Peyer's patch (tissue), 4 donors: ENCODE results near the gene JUP. TPM values are rescaled to one million over a fixed set of nuclear protein-coding genes. Genes with fewer than 3 reads are reported as not detected.
A peak's percentile ranks its signal among the peaks of the same experiment; 100 is the strongest.

Experiments used
- DNase-seq, 3 donors: peaks; one replicate each; pipeline ENCODE4 v3.0.0-alpha.2; 2017 to 2019
- H3K27ac ChIP-seq, 4 donors: fragments of 200-600 bp; sonication (generic); one replicate each; pipeline ENCODE4 v1.5.1; 2016 to 2019
- H3K27me3 ChIP-seq, 2 donors: fragments of 200-600 bp; sonication (generic); one replicate each; pipeline ENCODE4 v1.5.1; 2019
- H3K36me3 ChIP-seq, 3 donors: fragments of 200-600 bp; sonication (generic); one replicate each; pipeline ENCODE4 v1.5.1; 2016 to 2019
- H3K4me1 ChIP-seq, 4 donors: fragments of 200-600 bp; sonication (generic); one replicate each; pipeline ENCODE4 v1.5.1; 2016 to 2019
- H3K4me3 ChIP-seq, 4 donors: fragments of 200-600 bp; sonication (generic); 1 replicate in 3 of 4; 2 replicates in 1 of 4; pipeline ENCODE4 v1.5.1; 2016 to 2019; ENCODE audit warnings: mild to moderate bottlenecking in 1 of 4
- H3K9me3 ChIP-seq, 4 donors: fragments of 200-600 bp; sonication (generic); one replicate each; pipeline ENCODE4 v1.5.1; 2016 to 2019; ENCODE audit warnings: mild to moderate bottlenecking in 1 of 4
- POLR2A ChIP-seq, 2 donors: fragments of 450-650 bp; IDR thresholded peaks; one replicate each; pipeline ENCODE4 v1.5.1; 2017; ENCODE audit warnings: antibody characterized with exemption in 2 of 2, mild to moderate bottlenecking in 2 of 2, moderate library complexity in 2 of 2
- total RNA-seq, 4 donors: library from RNA; depleted of rRNA; stranded (reverse); fragments of >200 nt; gene quantifications; one replicate each; pipeline ENCODE4 v1.1.0, GENCODE V29; 2016
- TF ChIP-seq, protein P1 (sequence below), 6 experiments: fragments of 450-650 bp in 4 of 6; fragments of 200-600 bp in 2 of 6; sonication (generic) in 1 of 6; IDR thresholded peaks; one replicate each; pipeline ENCODE4 v1.5.1; 2017 to 2019; ENCODE audit warnings: antibody characterized with exemption in 6 of 6, mild to moderate bottlenecking in 3 of 6, moderate library complexity in 1 of 6

The JUP gene
- total RNA-seq, 4 donors from 2014 or later = 229 to 585 (median 505) TPM

DNA sequence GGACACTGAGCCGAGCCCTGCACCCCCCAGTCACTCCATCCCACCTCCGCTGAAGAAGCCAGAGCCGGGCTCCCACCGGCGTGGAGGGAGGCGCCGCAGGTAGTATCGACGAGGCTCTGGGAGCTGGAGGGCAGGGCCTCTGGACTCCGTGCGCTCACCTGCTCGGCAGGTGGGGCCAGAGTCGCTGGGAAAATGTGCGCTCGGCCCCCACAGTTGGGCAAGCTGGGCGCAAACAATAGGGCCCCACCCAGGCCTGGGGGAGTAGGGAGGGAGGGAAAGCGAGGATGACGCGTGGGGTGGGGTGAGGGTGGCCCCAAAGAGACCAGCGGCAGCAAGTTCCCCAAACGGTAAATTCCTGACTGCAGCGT, 668 bp downstream of the JUP start:
- Histone ChIP-seq H3K9me3 (no peaks in the 10 kb centered on the region), H3K27ac (peak overlapping the region; percentile 76 to 99 (median 96)), H3K4me1 (peaks cover 0 to 41% (median 12%) of the 10 kb centered on the region in 4 donors), H3K36me3 (no peaks in the 10 kb centered on the region), H3K4me3 (peak overlapping the region; percentile 59 to 90 (median 76)), H3K27me3 (no peaks in the 10 kb centered on the region)
- TF ChIP-seq, protein P1, sequence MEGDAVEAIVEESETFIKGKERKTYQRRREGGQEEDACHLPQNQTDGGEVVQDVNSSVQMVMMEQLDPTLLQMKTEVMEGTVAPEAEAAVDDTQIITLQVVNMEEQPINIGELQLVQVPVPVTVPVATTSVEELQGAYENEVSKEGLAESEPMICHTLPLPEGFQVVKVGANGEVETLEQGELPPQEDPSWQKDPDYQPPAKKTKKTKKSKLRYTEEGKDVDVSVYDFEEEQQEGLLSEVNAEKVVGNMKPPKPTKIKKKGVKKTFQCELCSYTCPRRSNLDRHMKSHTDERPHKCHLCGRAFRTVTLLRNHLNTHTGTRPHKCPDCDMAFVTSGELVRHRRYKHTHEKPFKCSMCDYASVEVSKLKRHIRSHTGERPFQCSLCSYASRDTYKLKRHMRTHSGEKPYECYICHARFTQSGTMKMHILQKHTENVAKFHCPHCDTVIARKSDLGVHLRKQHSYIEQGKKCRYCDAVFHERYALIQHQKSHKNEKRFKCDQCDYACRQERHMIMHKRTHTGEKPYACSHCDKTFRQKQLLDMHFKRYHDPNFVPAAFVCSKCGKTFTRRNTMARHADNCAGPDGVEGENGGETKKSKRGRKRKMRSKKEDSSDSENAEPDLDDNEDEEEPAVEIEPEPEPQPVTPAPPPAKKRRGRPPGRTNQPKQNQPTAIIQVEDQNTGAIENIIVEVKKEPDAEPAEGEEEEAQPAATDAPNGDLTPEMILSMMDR (IDR thresholded peaks at IDR 0.05) = no peak
- peak; percentile 60 to 77 for TF ChIP-seq POLR2A (IDR thresholded peaks at IDR 0.05)
- peak in 2 of 3 donors; percentile 86 to 89 for DNase-seq

DNA sequence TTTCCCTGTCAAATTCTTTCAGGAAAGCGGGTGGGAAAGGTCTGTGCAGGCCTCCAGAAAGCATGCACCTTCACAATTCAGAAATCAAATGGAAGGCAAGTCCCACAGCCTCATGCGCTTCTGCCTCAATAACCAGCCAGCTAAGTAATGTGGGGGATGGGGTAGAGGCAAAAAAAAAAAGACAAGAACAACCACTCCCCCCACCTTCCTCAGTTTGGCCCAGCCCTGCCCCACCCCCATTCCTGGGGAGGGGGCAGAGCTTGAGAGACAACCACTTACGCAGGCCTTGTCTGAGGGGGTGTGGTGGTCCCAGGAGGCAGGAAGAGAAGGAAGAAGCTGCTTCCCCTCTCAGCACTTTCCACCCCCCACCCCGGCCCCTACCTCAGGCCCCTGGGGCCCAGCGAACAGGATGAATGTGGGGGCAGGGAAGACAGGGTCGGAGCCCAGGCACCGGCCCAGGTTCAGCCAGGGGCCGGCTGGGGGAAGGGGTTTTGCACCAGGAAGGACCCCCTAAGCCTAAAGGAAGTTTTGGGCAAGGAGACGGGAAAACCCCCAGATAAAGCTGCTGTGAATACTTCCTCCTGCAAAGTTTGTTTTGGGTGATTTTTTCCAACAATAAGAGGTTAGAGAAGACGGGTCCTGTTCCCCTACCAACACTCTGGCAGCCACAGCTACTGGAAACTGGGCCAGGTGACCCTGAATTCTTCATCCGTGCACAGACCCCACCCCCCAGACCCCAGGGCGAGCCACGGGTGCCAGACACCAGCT, 1.2 kb downstream of the JUP start:
- DNase-seq = peak in 2 of 3 donors; percentile 33 to 53
- H3K4me1 ChIP-seq = peaks cover 0 to 46% (median 12%) of the 10 kb centered on the region in 4 donors
- H3K27me3 ChIP-seq = no peaks in the 10 kb centered on the region

DNA sequence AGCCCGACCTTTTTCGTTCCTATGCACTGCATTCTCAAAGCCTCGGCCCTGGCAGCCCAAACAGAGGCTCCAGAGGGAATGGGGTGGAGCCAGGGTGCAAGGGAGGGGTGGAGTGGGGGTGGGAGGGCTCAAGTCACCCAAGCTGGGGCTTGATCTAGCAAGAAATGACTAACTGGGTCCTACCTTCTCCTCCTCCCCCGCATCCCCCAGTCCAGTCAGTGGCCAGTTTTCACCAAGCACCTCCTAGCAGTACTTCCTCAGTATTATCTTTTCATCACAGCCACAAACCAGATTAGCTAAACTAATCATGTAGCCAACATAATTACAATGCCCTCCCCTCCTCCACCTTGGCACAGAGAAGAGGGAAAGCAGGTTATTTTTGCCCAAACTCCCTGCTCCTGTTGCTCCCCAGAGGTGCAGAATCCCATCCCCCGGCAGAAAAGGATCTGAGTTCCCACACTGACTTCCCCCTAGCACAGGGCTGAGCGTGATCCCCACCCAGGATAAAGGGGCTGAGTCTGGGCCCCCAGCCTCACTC, 2.2 kb downstream of the JUP start:
- Histone ChIP-seq H3K27me3 (no peaks in the 10 kb centered on the region), H3K4me1 (peaks cover 0 to 56% (median 12%) of the 10 kb centered on the region in 4 donors), H3K9me3 (no peaks in the 10 kb centered on the region), H3K27ac (peak overlapping the region; percentile 76 to 99 (median 96)), H3K4me3 (peak overlapping the region in 3 of 4 donors; percentile 72 to 90 (median 79)), H3K36me3 (no peaks in the 10 kb centered on the region)
- no peak for TF ChIP-seq POLR2A (IDR thresholded peaks at IDR 0.05)
- TF ChIP-seq, protein P1 (IDR thresholded peaks at IDR 0.05) = no peak
- peak in 1 of 3 donors; percentile 54 for DNase-seq

More for the DNA sequence above, 1.2 kb downstream of the JUP start:
- Histone ChIP-seq H3K9me3 (no peaks in the 10 kb centered on the region), H3K36me3 (no peaks in the 10 kb centered on the region), H3K4me3 (peak overlapping the region; percentile 59 to 90 (median 76)), H3K27ac (peak overlapping the region; percentile 76 to 99 (median 96))
- TF ChIP-seq, protein P1 (IDR thresholded peaks at IDR 0.05) = no peak
- TF ChIP-seq POLR2A (IDR thresholded peaks at IDR 0.05) = no peak

DNA sequence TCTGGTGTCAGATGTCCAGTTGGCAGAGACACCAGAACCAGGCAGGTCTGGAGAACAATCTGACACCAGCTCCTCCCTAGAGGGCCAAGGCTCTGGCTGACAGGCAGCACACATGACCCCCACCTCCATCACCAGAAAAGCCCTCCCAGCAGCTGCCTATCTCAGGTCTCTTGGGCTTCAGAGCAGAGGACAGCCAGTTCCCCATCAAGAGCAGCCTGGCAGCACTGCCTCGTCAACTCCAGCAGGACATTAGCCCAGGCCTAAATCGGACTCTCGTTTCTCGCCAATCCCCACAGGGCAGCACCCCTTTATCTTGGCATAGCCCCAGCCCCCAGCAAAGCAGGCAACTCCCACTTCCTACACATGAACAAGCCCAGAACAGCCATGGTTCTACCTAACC, 4.4 kb downstream of the JUP start:
- H3K27me3 ChIP-seq = no peaks in the 10 kb centered on the region
- no peaks in the 10 kb centered on the region for H3K9me3 ChIP-seq
- H3K36me3 ChIP-seq = no peaks in the 10 kb centered on the region
- DNase-seq = no peak
- TF ChIP-seq, protein P1 (IDR thresholded peaks at IDR 0.05) = no peak
- no peak for TF ChIP-seq POLR2A (IDR thresholded peaks at IDR 0.05)
- H3K4me3 ChIP-seq = peak overlapping the region in 1 of 4 donors; percentile 15
- H3K4me1 ChIP-seq = peaks cover 0 to 66% (median 15%) of the 10 kb centered on the region in 4 donors
- peak overlapping the region in 3 of 4 donors; percentile 19 to 68 (median 20) for H3K27ac ChIP-seq

DNA sequence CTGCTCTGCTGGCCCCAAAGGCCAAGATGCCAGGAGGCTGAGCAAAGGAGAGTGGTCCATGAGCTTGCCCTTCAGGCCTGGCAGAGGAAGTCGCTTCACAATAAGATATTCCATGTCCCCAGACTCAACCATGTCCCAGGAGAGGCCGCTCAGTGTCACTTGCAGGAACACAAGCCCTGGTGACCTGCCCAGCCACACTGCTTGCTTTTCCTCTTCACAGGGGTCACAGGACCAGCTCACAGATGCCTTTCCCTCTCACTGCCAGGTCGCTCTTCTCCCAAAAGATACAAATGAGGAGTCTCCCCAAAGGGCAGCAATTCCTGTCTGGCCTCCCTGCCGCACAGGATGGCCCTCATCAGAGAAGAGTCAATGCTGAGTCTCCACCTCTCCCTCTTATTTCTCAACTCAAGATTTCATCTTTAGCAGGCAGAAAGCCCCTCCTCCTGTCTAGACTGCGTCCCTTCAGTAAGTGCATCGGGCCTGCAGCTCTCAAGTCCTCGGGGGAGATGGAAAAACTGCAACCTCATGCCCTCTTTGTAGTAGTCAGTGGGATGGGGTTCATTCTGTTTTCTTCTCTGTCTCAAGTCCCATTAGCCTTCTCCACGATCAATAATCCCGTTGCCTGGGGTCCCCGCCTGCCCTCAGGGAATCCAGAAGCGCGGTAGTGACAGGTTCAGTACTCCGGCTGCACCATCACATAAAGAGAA, 5.0 kb downstream of the JUP start:
- Histone ChIP-seq H3K27me3 (no peaks in the 10 kb centered on the region), H3K27ac (peak overlapping the region in 3 of 4 donors; percentile 19 to 68 (median 20)), H3K36me3 (no peaks in the 10 kb centered on the region), H3K4me3 (no peak overlapping the region), H3K4me1 (peaks cover 0 to 71% (median 18%) of the 10 kb centered on the region in 4 donors), H3K9me3 (no peaks in the 10 kb centered on the region)
- TF ChIP-seq, protein P1 (IDR thresholded peaks at IDR 0.05) = no peak
- no peak for DNase-seq
